Testis (tissue), 3 donors: Measurements from ENCODE around the gene PSMG2. TPM values are rescaled to one million over a fixed set of nuclear protein-coding genes. Genes with fewer than 3 reads are reported as not detected.

Experiments used
- DNase-seq: peaks from one replicate; pipeline ENCODE4 v3.0.0-alpha.2; 2019
- H3K27ac ChIP-seq, 2 donors: fragments of 200-600 bp; sonication (generic); one replicate each; pipeline ENCODE4 v1.5.1; 2019
- H3K27me3 ChIP-seq: fragments of 200-600 bp; sonication (generic); one replicate; pipeline ENCODE4 v1.5.1; 2019
- H3K36me3 ChIP-seq: fragments of 200-600 bp; sonication (generic); one replicate; pipeline ENCODE4 v1.5.1; 2017; ENCODE audit warnings: low read depth; ENCODE audit errors: missing control alignments
- H3K4me1 ChIP-seq: fragments of 200-600 bp; sonication (generic); one replicate; pipeline ENCODE4 v1.5.1; 2019
- H3K4me3 ChIP-seq, 2 donors: fragments of 200-600 bp; sonication (generic); one replicate each; pipeline ENCODE4 v1.5.1; 2017 to 2019
- H3K9me3 ChIP-seq: fragments of 200-600 bp; sonication (generic); one replicate; pipeline ENCODE4 v1.5.1; 2017
- POLR2A ChIP-seq: fragments of 450-650 bp; IDR thresholded peaks from one replicate; pipeline ENCODE4 v1.6.1; 2017; ENCODE audit warnings: antibody characterized with exemption, mild to moderate bottlenecking, moderate library complexity
- WGBS, 2 donors: methylation state at CpG; one replicate each; pipeline ENCODE4 v1.1.5; 2018; 5-methylcytosine and 5-hydroxymethylcytosine counted together
- intact Hi-C: fragments of 100-400 bp; cut with DNase I; formaldehyde crosslinking; loops from one replicate; pipeline ENCODE4 v1.15.1; 2023; ENCODE audit warnings: low total_unique reads
- polyA plus RNA-seq: library from polyadenylated mRNA; stranded (reverse); fragments of 350-450 nt; fragmentation: Illumina TruSeq; extraction: RNeasy Lipid Tissue Mini Kit (QIAGEN cat#74804); gene quantifications from one replicate; pipeline ENCODE4 v1.2.3, GENCODE V29; 2014; ENCODE audit warnings: low read depth, low replicate concordance; ENCODE audit not compliant: insufficient read depth
- small RNA-seq, 2 donors: library from RNA; depleted of rRNA; stranded (forward); fragments of <200 nt; gene quantifications; one replicate each; pipeline ENCODE3, GENCODE V24; 2016
- total RNA-seq, 2 donors: library from RNA; depleted of rRNA; stranded (reverse); fragments of >200 nt; gene quantifications; one replicate each; pipeline ENCODE4 v1.2.3, GENCODE V29; 2016
- TF ChIP-seq, protein P1 (sequence below), 3 experiments: fragments of 450-650 bp in 2 of 3; fragments of 200-600 bp in 1 of 3; sonication (generic) in 1 of 3; IDR thresholded peaks; one replicate each; pipeline ENCODE4 v1.5.1; 2016 to 2019; ENCODE audit warnings: antibody characterized with exemption in 3 of 3, mild to moderate bottlenecking in 2 of 3, moderate library complexity in 1 of 3

PSMG2 gene
- total and polyA plus RNA-seq, 3 donors from 2014 or later: 114 to 257 (median 132) TPM

DNA sequence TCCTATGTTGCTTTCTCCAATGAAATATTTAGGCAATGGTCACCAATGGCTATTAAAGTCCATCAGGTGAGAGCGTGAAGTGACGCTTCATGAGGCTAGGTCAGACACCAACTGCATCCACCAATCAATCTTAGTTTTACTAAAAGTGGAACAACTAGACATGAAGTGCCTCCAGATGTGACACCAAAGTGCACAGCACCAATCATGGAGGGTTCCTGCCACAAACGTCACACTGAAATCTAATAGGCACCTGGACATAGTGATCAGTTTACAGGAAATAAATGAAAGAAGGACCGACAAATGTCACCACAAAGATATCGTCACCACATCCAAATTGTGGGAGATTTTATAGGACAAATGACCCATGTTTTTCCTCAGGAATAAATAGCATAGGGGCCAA is 70.5 kb downstream of the PSMG2 start:
- H3K4me3 ChIP-seq: no peak overlapping the region
- intact Hi-C loops: no loop called here
- TF ChIP-seq, protein P1, sequence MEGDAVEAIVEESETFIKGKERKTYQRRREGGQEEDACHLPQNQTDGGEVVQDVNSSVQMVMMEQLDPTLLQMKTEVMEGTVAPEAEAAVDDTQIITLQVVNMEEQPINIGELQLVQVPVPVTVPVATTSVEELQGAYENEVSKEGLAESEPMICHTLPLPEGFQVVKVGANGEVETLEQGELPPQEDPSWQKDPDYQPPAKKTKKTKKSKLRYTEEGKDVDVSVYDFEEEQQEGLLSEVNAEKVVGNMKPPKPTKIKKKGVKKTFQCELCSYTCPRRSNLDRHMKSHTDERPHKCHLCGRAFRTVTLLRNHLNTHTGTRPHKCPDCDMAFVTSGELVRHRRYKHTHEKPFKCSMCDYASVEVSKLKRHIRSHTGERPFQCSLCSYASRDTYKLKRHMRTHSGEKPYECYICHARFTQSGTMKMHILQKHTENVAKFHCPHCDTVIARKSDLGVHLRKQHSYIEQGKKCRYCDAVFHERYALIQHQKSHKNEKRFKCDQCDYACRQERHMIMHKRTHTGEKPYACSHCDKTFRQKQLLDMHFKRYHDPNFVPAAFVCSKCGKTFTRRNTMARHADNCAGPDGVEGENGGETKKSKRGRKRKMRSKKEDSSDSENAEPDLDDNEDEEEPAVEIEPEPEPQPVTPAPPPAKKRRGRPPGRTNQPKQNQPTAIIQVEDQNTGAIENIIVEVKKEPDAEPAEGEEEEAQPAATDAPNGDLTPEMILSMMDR (IDR thresholded peaks at IDR 0.05): no peak
- no peak for TF ChIP-seq POLR2A
- no peaks in the 10 kb centered on the region for H3K36me3 ChIP-seq
- H3K9me3 ChIP-seq: no peaks in the 10 kb centered on the region
- no peak for DNase-seq
- no peak overlapping the region for H3K27ac ChIP-seq
- WGBS, 2 donors: 81 to 86% methylated on average over 5 of the region's 5 CpGs
- H3K27me3 ChIP-seq: no peaks in the 10 kb centered on the region
- H3K4me1 ChIP-seq: no peaks in the 10 kb centered on the region

DNA sequence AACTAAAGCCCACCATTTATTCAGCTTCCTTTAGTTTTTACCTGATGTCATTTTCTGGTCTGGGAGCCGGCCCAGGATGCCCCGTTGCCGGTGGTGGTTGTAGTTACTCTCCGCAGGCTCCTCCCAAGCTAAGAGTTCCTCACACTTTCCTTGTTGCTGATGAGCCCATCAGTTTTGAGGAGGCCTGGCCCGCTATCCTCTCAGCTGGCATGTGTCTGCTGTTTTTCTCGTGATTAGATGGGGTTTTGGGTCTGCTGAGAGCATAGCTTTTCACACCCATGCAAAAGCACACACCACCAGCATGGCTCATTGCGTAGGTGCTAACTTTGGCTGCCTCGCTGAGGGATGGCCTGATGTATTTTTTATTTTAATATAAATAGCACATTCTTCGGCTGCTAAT is 72.1 kb downstream of the PSMG2 start:
- DNase-seq: no peak

More for the DNA sequence above, 72.1 kb downstream of the PSMG2 start:
- 56 to 64% methylated on average over 9 of the region's 9 CpGs for WGBS, 2 donors
- H3K27me3 ChIP-seq: no peaks in the 10 kb centered on the region
- no peaks in the 10 kb centered on the region for H3K9me3 ChIP-seq
- H3K36me3 ChIP-seq: no peaks in the 10 kb centered on the region
- intact Hi-C loops: no loop called here
- H3K4me3 ChIP-seq: no peak overlapping the region
- H3K27ac ChIP-seq: no peak overlapping the region
- TF ChIP-seq, protein P1 (IDR thresholded peaks at IDR 0.05): no peak
- no peak for TF ChIP-seq POLR2A
- H3K4me1 ChIP-seq: no peaks in the 10 kb centered on the region

Small RNA genes lying within 50 kb of the gene (small RNA-seq; reads per million reads assigned to genes)
- gene RF00019: 0 reads per million in 2 donors

Other genes starting within 250 kb of the PSMG2 start
- 10 to 100 TPM; 46.8 to 67.6 TPM for gene SPIRE1, start 44.9 kb upstream of the PSMG2 start, total RNA-seq
- gene SPIRE1, start 44.9 kb upstream of the PSMG2 start, polyA plus RNA-seq: 83.5 TPM
- 10 to 100 TPM; 26.7 to 48.6 TPM for gene CEP76, start 319 bp upstream of the PSMG2 start, total RNA-seq
- gene CEP76, start 319 bp upstream of the PSMG2 start, polyA plus RNA-seq: 44.5 TPM
- 10 to 100 TPM; 37.4 to 41.5 TPM for gene PTPN2, start 181.2 kb downstream of the PSMG2 start, total RNA-seq
- gene PTPN2, start 181.2 kb downstream of the PSMG2 start, polyA plus RNA-seq: 24.5 TPM
- 10 to 100 TPM; 37.1 to 43.5 TPM for gene SEH1L, start 245.0 kb downstream of the PSMG2 start, total RNA-seq
- gene SEH1L, start 245.0 kb downstream of the PSMG2 start, polyA plus RNA-seq: 33.5 TPM